Astrocyte (in vitro differentiated cells and primary cell): ENCODE results near the gene EDDM13.

Experiments used
- EZH2 ChIP-seq: IDR thresholded peaks from 2 replicates; pipeline ENCODE4 v1.6.1; 2012; ENCODE audit warnings: mild to moderate bottlenecking, low read length, inconsistent platforms; ENCODE audit not compliant: insufficient read depth
- TF ChIP-seq, protein P1 (sequence below): IDR thresholded peaks from 2 replicates; pipeline ENCODE4 v1.5.1; 2011; ENCODE audit warnings: low read depth, mild to moderate bottlenecking, inconsistent platforms, low read length, moderate library complexity; ENCODE audit not compliant: insufficient read depth

DNA sequence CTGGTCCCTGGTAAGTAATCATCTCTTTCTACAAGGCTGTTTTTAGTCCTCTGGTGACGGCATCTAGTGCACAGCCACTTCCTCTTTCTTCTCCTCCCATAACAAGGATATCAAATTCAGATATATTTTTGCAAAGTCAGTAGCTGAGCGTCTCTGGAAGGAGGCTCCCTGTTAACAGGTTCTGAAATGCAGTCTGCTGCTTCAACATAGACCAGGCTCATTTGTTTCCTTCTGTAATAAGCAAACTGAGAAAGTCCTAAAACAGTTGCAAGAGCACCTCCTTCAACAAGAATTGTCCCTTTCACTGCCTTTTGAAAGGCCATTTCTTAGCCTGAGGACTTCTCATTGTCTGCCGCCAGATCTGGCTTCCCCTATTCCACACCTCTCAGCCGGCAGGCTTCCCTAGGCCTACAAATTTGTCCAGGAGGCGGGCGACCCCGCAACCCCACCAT is 49.5 kb downstream of the EDDM13 start:
- TF ChIP-seq, protein P1, sequence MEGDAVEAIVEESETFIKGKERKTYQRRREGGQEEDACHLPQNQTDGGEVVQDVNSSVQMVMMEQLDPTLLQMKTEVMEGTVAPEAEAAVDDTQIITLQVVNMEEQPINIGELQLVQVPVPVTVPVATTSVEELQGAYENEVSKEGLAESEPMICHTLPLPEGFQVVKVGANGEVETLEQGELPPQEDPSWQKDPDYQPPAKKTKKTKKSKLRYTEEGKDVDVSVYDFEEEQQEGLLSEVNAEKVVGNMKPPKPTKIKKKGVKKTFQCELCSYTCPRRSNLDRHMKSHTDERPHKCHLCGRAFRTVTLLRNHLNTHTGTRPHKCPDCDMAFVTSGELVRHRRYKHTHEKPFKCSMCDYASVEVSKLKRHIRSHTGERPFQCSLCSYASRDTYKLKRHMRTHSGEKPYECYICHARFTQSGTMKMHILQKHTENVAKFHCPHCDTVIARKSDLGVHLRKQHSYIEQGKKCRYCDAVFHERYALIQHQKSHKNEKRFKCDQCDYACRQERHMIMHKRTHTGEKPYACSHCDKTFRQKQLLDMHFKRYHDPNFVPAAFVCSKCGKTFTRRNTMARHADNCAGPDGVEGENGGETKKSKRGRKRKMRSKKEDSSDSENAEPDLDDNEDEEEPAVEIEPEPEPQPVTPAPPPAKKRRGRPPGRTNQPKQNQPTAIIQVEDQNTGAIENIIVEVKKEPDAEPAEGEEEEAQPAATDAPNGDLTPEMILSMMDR: no peak
- TF ChIP-seq EZH2: no peak
